ENCODE measurements around the gene FUT7.

FUT7 gene

DNA sequence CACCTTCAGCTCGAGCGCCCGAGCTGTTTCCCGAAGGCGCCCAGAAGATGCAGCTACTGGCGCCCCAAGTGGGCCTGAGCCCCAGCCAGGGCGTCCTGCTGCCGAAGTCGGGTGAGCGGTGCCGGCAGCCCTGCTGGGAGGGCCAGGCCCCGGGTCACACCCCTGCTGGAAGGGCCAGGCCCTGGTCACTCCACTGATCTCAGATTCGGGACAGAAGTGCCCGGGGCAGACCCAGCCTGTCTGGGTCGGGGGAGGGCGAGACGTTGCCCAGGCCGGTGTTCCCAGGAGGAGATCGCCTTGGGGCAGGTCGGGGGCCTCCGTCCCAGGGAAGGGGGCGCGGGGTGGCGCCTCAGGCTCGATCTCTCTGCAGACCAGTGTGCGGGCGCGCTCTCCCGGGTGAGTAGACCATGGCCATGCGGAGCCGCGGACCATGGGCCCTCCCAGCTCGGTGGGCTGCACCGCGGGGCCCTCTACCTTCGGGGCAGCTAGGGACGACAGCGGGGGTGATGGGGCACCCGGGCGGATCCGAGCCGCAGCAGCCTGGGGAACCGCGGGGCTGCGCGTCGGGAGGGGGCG, 46.8 kb downstream of the FUT7 start:
- no peak overlapping the region for H3K27ac ChIP-seq
- TF ChIP-seq ZFX (IDR thresholded peaks at IDR 0.05; ENCODE audit: borderline replicate concordance) = no peak

GRCh38 chr9:136984464-136985026, 47.3 kb downstream of the FUT7 start:
- H3K27ac ChIP-seq = no peak overlapping the region

DNA sequence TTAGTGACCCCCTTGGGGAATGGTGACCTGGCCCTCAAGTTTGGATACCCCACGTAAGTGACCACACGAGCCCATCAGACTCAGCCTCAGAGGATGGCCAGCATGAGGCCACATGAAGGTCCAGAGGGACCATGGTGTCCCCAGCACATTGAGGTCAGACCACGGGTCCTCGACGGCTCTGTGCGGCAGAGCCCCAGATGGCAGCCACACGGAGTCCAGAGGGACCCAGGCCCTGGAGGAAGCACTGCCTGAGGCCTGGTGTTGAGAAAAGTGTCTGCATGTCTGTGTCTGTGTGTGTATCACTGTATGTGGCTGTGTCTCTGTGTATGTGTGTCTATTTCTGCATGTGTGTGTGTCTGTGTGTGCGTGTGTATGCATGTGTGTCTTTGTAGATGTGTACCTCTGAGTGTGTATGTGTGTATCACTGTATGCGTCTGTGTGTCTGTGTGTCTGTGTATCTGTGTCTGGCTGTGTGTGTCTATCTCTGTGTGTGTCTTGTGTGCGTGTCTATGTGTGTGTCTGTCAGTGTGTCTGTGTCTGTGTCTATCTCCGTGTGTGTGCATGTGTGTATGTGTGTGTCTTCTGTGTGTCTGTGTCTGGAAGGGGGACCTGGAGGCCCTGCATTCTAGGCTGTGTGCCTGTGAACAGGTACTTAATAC, 48.1 kb downstream of the FUT7 start:
- TF ChIP-seq ZFX (IDR thresholded peaks at IDR 0.05; ENCODE audit: borderline replicate concordance) (no peak), CTCF (IDR thresholded peaks at IDR 0.05) (no peak)
- no peak overlapping the region for H3K27ac ChIP-seq

More at GRCh38 chr9:136984464-136985026, 47.3 kb downstream of the FUT7 start:
- TF ChIP-seq CTCF (IDR thresholded peaks at IDR 0.05) (no peak), ZFX (IDR thresholded peaks at IDR 0.05; ENCODE audit: borderline replicate concordance) (no peak)

DNA sequence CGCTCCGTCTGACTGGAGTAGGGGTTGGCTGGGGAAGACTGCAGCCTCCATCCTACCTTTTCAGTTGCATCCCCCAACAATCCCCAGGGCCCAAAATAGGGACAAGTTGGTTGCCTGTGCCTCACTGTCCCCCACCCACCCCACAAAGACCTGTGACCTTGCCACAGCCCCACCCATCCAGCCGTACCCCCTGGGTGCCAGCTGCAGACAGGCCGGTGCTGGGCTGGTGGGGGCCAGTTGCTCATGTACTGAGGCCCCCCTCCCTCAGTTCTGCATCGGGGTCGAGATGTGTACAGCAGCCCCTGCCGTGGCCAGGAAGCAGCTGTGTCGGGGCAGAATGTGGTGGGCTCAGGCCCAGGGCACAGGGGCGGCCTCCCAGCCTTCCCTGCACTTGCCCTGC, 48.7 kb downstream of the FUT7 start:
- H3K27ac ChIP-seq = no peak overlapping the region
- no peak for TF ChIP-seq ZFX (IDR thresholded peaks at IDR 0.05; ENCODE audit: borderline replicate concordance)
- TF ChIP-seq CTCF (IDR thresholded peaks at IDR 0.05) = no peak

DNA sequence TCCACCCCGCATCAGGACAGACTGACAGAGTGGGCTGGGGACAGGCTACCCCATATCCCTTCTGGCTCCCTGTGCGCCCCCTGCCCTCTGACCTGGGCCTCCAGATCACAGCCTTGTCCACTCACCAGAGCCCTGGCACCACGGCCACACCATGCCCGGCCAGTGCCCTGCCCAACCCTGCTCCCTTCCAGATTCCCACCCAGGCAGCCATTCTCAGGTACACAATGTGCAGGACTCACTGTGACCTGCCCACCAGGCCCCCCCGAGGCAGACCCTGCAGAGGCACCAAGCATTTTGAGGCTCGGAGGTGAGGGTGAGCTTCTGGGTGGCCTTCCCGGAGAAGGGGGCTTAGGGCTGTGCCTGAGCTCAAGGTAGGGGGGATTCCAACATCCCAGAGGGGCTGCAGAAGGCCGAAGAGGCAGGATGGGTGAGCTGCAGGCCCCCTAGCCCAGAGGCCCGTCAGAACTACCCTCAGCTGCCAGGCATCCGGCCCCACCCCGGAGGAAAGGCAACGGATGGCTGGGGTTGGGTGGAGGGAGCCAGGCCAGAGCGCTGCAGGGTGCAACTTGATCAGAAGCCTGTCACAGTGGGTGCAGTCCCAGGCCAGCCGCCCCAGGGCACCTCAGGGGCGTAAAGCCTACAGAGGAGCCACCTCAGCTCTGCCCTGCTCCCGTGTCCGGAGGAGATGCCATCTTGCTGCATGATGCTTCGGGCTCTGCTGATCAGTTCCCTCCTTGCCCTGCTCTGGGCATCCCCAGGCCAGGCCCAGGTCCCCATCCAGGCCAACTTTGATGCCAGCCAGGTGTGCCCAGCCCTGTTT, 49.4 kb downstream of the FUT7 start, which contains the start of gene LCNL1:
TSS of gene LCNL1 (plus strand) at position 762 of the 820 bp plus-strand sequence. CDS start 594 bp downstream, outside the sequence.
- TF ChIP-seq CTCF (IDR thresholded peaks at IDR 0.05) = no peak
- TF ChIP-seq ZFX (IDR thresholded peaks at IDR 0.05; ENCODE audit: borderline replicate concordance) = no peak
- no peak within 1 kb of the TSS for H3K27ac ChIP-seq

DNA sequence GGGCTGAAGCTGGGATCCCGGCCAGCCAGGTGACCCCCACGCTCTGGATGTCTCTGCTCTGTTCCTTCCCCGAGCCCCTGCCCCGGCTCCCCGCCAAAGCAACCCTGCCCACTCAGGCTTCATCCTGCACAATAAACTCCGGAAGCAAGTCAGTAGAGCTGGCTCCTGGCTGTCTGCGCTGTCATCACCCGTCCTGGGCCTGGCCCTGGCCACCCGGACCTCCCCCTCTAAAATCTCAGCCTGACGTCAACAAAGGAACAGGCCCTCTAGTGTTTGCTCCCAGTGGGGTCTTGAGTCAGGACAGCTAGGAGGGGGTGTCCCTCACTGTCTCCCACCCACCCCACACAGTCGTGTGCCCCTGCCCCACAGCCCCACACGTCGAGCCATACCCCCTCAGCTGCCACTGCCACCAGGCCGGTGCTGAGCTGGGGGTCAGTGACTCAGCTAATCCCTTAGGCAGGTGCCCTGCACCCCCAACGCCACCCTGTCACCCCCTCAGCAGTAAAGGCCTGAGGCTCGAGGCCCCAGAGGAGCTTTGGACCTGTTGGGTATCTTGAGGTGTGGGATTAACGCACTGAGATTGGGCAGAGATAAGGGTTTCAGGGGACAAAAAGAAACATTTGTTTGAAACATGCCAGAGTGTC, 50.2 kb downstream of the FUT7 start:
- no peak overlapping the region for H3K27ac ChIP-seq
- TF ChIP-seq CTCF (IDR thresholded peaks at IDR 0.05) = no peak
- no peak for TF ChIP-seq ZFX (IDR thresholded peaks at IDR 0.05; ENCODE audit: borderline replicate concordance)
